CD4-positive, alpha-beta T cell treated with Interleukin-1 beta for 1 hour (primary cell): Measurements from ENCODE around the gene ZCCHC2.

Experiments used
- DNase-seq, 2 donors: peaks; one replicate each; pipeline ENCODE4 v3.0.0-alpha.2; 2020 to 2022

ZCCHC2 gene

DNA sequence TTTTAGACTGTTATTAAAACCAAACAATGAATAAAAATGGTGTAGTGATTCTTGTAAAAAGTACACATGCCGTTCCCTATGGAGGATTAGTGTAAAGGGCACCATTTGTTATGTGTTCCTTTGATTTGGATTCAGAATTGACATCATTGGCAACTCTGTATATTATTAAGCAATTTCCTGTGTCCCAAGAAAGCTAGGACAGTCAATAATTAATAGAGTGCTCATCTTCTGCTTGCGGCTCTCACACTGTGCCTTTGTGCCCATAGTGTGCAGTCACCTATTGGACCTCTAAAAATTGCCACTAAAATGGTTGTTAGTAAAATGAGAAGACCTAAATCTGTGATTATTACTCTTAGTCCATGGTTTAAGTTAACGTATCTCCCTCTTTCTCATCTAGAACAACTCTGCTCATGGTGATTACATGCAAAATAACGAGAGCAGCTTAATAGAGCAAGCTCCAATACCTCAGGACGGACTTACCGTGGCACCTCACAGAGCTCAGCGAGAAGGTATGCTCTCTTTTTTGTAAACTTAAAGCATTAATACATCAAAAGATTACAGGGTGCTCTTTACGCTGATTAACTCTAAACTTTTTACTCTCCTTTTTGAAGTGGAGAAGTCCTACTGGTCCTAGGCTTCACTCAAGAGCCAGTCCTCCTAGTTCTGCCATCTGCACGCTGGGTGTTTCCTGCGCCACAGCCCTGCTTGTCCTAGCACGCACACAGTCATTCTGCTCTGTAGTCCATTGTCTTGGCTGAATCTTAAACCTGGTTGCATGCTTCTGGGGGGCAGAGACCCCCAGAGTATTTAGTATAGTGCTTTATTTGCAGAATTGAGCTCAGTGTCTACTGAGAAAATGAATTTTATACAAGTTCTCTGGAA is 16.7 kb downstream of the ZCCHC2 start:
- DNase-seq = no peak

DNA sequence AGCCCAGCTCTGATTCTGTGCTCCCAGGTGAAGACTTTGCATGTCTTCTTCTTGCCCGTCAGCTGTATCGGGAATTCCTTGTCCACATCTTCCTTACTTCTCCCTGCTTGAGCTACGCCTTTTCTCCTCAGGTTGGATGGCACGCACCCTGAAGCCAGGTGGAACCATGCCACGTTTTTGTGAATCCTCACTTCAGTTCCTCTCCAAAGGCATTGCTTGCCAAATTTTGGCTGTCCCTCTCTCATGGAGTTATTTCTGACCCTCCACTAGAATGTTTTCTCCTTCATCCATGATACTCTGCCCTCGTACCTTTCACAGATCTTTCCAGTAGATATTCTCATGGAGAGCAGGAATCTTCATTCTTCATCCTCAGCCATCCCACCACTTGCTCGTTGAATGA is 20.2 kb downstream of the ZCCHC2 start:
- no peak for DNase-seq

DNA sequence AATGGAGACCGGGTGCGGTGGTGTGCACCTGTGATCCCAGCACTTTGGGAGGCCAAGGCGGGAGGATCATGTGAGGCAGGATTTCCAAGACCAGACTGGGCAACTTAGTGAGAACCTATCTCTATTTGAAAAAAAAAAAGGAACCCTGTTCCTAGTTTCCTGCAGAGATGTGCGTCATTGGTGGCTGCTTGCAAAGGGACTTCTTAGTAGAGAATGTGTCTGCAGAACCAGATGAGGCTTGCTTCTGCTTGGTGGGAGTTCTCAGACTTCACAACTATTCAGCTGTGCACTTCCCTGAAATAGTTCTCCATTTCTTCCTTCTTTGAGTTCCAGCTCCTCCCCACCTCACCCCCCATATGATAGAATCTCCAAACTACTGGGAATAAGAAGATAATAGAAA is 22.3 kb downstream of the ZCCHC2 start:
- no peak for DNase-seq

DNA sequence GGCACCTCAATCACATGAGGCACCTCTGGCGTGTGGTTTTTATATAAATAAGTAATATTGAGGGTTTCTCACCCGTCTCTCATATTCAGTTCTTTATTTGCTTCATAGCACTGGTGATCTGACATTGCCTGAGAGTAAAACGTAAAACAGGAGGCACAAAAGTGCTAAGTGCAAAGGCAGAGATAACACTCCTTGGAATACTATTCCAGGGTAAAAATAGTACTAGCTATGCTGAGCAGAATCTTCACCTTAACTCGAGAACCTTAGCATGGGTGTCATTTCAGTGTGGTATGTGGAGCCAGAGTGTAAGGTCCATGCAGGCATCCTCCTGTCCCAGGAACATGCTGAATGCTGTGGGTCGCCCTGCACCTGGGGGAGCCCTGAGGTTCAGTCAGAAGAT is 26.9 kb downstream of the ZCCHC2 start:
- DNase-seq = no peak

DNA sequence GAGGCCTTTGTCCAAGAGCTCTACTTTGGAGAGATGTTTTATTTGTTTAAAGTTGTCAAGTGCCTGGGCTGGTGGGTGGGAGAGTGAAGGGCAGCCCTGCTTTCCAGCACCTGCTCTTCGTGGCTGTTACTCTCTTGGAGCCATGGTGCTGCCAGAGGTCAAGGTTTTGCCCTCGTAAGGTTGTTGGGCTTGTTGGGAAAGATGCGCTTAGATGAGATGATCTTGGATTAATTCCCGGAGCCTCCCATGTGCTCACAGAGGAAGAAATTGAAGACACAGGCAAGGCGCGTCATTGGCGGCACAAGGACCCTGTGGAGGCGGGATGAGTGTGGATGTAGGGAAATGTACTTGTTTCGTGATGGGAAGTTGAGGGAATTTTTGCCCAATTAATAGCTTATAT is 27.9 kb downstream of the ZCCHC2 start:
- DNase-seq = no peak

DNA sequence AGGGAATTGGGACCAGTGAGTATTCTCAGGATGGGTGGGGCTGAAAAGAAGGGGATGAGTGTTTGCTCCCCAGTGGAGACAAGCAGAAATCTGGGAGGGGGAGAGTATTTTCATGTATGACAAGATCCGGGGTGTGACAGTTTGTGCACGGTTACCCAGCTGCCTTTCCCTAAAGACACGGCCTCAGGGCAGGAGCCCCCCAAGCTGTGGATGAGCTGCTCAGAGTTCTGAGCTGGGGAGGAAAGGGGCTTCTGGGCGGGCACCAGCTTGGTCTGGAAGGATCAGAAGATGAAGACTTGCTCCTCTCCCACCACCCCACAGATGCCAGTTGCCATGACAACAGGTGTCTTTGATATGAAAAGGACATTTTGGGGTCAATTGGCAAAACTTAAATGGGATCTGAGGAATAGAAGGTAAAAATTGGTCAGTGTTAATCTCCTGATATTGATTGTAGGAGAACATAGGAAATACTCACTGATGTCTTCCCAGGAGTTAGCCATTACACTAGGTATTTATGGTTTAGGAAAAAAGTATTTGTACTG is 29.2 kb downstream of the ZCCHC2 start:
- DNase-seq = no peak

DNA sequence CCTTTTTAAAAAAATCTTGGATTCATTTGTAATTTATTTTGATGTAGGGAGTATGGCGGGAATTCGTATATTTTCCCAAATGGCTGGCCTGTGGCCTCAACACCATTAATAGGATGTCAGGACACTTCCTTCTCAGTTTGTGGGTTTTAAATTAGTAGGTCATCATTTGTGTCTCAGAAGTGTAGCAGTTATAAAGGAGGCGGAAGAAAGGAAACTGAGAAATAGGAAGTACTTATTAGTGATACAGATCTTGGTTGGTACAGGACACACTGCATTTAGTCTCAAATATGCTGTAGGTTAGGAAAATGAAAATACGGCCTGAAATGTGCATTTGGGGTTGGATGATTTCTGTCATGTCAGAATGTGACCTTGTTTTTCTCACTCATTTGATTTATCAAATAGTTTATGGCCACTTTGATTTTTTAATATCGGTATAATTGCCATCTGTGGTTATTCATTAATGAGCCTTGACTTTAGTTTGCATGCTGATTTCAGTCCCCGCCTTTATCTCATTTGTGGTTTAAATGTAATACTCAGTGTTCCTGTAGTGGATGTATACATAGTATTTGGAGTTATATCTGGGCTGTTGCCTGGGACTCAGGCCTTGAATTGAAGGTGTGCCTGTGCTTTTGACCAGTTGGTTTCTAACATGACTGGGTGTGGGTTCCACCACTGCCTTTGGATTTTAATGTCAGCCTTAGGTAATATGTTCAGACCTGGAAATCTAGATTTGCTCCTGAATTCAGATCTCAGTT is 31.4 kb downstream of the ZCCHC2 start:
- no peak for DNase-seq

DNA sequence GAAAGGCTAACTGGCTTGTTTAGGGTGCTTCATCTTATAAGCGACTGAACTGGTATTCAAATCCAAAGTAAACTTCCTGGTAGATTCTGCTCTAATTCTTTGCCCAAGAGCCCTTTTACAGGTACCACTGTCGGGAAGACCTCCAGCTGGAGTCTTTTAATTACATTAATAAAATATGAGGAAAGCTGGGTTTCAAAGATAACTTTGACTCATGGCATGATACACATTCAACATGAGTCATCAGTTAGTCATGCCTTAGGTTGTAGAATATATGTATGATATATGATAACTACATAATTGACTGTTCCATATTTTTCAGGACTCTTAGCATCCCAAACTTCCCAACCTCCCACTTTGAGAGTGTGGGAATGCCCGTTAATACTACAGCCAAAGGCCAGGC is 32.3 kb downstream of the ZCCHC2 start:
- DNase-seq = no peak

DNA sequence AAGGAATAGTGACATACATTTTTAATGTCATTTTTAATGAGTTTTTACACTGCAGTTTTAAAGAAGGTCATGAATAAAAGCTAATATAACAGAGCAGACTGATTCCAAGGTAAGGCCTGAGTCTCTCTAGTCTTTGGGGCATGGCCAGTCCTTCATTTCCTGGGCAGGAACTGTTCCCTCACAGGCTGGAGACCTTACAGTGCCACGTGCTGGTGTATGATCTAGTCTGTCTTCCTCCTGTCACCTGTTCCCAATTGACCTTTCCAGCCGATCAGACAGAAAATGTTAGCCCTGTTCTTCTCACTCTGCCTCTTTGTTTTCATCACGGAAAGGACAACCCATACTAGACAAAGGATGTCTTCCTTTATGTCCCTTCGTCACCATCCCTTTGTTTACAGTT is 33.6 kb downstream of the ZCCHC2 start:
- DNase-seq = no peak

DNA sequence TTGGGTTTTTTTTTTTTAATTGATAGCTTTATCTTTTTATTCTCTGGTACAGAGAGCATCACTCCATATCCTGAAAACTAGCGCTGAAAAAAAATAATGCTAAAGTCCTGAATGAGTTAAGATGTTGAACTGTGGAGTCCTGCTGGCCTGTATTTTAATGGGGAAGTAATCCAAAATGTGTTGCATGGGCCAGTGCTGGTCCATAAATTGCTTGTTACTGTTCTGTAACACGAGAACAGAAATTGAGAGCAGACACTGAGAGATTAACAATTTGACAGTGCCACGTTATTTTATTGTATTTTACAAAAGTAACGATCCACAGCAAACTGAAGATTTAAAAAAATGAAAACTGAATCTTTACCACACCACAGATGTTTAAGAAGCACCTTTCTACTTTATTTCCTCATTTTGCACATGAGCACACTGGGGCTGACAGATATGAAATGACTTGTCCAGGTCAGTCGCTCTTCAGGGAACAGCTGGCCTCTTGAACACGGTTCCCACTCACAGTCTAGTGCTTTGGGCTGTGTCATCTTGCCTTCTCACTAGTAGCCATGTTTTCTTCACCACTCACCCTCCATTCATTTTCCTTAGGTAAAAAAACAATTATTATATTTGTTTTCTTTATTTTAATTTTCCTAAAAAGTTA is 35.3 kb downstream of the ZCCHC2 start:
- DNase-seq = no peak

DNA sequence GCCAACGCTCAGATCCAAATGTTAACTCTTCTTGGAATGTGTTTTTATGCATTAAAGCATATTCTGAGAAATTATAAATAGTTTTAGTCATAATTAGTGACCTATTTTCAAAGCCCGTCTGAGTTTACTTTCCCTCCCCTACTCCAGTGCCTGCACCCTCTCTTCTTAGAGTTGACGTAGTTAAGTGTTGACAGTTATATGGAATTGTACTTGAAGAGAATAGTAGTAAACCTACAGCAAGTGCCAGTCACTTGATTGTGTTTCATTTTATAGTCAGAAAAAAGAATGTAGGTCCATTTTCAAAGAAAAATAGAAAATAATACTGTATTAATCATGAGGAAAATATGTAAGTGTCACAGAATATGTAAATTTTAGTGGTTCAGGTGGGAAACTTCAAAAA is 41.2 kb downstream of the ZCCHC2 start:
- no peak for DNase-seq

DNA sequence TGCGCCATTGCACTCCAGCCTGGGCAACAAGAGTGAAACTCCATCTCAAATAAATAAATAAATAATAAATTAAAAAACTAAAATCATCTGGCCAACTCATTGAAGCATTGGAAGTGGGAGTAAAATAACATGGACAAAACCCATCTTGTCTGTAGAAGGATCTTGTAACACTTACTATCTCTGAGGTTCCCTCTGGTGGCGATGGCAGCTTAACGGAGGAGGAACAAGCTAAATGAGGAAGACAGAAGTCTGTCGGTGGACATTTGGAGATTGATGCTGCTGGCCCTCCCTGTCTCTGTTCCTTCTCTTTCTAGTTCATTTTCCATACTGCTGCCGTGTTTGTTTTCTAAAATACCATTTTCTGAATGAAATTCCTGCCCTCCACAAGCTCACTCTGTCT is 43.4 kb downstream of the ZCCHC2 start:
- peak; percentile 21 to 22 for DNase-seq

DNA sequence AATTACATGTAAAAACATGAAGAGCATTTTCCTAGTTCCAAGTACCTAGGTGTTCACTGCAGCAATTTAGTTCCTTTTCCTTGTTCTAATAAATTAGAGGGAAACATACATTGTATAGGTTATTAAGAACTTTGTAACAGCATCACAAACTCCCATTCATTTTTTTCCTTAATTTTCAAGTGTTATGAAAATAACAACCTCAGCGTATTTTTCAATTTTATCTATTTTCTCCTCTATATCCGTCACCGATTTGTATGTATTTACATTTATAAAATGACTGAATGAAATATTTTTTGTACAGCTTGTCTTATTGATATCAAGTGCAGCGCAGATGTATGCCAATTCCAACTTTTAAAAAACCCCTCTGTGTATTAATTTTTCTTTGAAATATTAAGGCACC is 44.0 kb downstream of the ZCCHC2 start:
- DNase-seq = no peak

DNA sequence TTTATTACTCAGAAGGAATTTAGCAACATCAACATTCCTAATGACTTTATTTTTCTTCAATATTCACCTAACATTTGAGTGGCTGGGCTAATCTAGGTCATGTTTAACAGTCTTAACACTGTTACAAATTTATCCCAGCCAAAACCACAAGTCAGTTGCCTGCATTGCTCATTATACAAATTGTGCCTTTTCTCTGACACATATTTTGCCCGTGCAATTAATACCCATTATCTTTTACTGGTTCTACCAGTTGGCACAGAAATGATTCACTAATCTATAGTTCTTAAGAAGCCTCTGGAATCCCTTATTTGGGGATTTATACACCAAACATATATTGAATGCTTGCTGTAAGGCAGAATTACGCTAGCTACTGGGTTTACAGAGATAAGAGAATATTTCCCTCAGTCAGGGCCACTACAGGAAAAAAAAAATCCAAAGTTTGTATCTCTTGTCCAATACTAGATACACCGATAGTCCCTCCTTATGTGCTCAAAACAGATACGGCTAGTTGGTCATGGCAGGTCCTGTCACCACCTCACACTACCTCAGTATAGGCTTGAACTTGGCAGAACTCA is 46.3 kb downstream of the ZCCHC2 start:
- DNase-seq = no peak

DNA sequence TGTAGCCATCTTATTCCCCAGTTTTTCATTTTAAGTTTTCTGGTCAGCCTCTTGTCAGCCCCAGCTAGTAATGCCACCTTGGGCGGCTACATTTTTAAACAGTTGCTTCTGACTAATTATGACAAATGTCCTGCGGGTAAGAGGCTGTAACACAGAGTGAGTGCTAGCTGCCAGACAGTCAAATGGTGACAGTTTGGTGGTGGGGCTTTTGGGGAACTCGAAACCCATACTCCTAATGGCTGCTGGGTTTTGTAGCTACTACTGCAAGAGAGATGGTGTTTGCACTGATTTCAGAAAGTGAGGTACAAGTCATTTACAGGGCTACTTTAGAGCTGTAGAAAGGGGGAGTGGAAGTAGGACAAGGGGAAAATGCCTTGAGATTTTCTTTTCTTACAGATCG is 48.2 kb downstream of the ZCCHC2 start:
- DNase-seq = no peak

DNA sequence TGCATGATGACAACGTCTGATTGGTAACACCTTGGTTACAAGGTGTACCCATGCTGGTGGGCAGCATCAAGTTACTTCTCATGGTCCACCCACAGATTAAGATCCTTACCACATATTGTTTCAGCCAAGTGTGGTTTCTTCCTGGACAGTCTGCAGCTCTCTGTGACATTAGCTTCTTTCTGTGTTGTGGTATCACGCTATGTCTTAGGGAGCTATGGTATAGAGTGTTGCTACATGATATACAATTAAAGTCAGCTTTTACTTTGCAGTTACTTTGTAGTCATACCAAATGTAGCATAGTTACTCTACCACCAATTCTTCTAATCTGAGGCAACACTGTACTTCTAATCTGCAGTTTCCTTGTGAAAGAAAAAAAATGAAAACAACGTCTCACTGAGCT is 48.8 kb downstream of the ZCCHC2 start:
- DNase-seq = no peak

DNA sequence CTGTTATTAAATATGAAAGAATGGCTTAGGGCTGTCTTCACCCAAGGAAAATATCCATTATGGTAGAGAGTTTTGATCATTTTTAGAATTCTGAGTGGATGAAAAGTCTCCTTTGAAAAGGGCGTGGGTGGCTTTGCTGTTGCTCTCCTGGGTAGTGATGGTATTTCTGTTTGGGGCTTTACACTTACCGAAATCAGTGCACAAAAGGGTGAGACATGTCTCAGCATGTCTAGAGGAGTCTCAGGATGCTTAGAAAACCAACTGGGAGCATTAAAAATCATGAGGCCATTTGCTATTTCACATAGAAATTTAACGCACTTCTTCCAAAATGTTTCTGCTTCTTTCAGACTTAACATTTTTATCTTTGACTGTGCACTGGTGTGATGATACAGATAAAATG is 49.6 kb downstream of the ZCCHC2 start:
- DNase-seq = no peak

DNA sequence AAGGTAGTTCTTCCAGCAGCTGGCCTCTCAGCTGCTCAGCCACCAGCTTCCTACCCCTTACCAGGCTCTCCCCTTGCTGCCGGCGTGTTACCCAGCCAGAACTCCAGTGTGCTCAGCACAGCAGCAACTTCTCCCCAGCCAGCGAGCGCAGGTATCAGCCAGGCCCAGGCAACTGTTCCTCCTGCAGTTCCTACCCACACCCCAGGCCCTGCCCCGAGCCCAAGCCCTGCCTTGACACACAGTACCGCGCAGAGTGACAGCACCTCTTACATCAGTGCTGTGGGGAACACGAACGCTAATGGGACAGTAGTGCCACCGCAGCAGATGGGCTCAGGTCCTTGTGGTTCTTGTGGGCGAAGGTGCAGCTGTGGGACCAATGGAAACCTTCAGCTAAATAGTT is 52.0 kb downstream of the ZCCHC2 start:
- no peak for DNase-seq

DNA sequence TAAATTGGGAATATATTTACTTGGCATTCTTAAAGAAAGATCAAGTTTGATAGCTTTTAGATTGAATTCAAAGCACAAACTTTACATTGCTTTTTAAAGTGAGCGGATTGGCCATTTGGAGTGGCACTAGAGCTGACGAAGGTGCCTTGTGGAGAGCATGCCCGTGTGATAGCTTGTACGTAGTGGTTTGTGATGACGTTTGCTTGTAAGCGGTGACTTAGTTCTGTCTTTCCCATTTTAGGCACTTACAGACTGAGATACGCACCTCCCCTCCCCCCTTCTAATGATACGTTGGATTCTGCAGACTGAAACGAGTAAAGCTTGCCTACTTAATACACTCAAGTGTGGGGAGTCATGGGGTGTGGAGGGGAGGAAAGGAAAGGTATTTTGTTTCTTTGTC is 53.4 kb downstream of the ZCCHC2 start:
- DNase-seq = no peak

DNA sequence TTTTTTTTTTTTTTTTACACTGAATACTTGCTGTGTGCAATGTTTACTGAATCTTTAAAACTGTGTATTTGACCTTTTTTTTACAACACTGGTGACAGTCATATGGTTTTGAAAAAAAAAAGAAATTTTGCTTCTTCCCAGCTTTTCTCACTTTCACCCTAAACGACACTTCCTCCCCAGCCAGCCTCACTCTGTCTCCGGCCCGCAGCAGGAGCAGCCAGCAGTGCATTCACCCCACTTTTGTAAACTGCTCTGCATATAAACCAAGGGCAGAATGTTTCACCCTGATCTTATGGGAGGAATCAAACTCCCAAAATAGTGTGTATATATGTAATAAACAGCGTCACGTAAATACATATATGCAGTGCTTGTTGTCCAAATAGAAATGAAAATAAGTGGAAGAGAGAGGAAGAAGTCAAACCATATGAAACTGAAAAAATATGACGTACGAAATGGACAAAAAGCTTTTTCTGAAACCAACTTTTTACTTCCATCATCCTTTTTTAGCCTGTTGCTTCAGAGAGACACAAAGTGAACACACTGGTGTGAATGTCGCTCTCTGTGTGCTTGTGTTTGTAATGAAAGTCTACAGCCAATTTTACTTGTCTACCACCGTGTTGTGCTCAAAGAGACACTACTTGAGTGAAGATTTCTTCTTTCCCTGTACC is 54.2 kb downstream of the ZCCHC2 start:
- DNase-seq = no peak

DNA sequence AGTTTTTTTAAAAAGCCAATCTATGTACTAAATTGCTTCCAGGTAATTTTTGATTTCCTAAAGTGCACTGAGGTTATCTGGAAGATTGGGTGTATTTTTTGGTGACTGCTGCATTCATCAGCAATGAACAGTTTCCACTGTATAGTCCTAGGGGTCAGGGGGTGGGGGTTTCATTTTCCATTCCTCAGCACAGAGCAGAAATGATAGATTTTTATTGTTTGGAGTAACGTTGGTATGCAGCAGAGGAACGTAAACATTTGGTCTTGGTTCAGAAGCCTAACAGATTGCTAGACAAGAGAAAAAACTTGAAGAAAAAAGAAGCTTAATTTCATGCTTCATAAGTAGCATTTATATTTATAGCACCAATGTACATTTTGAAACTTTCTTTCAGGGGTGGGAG is 54.9 kb downstream of the ZCCHC2 start:
- DNase-seq = no peak

DNA sequence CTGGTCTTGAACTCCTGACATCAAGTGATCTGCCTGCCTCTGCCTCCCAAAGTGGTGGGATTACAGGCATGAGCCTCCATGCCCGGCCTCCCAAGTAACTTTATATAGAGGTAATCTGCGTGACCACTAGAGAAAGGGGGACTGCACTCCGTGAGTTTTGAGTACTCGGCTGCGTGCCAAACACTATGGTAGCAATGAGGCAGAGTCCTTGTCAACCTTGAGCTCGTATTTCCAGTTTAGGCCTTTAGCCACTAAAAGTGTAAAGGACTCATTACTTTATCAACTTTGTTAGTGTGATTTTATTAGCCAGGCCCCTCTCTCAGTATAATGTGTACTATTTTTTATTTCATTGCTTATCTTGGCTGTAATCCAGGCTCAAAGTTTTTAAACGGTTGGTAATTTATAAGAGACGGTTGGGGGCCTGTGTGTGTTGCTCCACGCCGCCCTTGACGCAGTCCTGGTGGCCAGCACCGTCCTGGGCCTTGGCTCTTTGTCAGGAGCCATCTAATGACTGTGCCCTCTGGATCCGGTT is 56.2 kb downstream of the ZCCHC2 start:
- no peak for DNase-seq
